Mesothelial cell of epicardium (in vitro differentiated cells): Measurements from ENCODE around the gene RPRD1B. TPM values are rescaled to one million over a fixed set of nuclear protein-coding genes. Genes with fewer than 3 reads are reported as not detected.
"Not testable (repeated sequence)": the region's sequence is repeated elsewhere in the genome, so short reads cannot be mapped to it uniquely, and the experiment has no call there.

ENCODE experiments used
- DNase-seq, 2 experiments: peaks; one replicate each; pipeline ENCODE4 v3.0.0; 2021; ENCODE audit warnings: low spot score in 2 of 2; ENCODE audit not compliant: unreplicated experiment in 2 of 2
- H3K27ac Mint-ChIP-seq: 2 replicates; pipeline ENCODE4 v1.8.0; 2021; ENCODE audit warnings: mixed read lengths
- H3K27me3 Mint-ChIP-seq: 2 replicates; pipeline ENCODE4 v1.8.0; 2021; ENCODE audit warnings: low read depth, mixed read lengths
- H3K36me3 Mint-ChIP-seq: 2 replicates; pipeline ENCODE4 v1.8.0; 2021; ENCODE audit warnings: mixed read lengths
- H3K4me1 Mint-ChIP-seq: 2 replicates; pipeline ENCODE4 v1.8.0; 2021; ENCODE audit warnings: mixed read lengths
- H3K4me3 Mint-ChIP-seq: 2 replicates; pipeline ENCODE4 v1.8.0; 2021; ENCODE audit warnings: mild to moderate bottlenecking, moderate library complexity, mixed read lengths
- H3K9me3 Mint-ChIP-seq: 2 replicates; pipeline ENCODE4 v1.8.0; 2021; ENCODE audit warnings: mixed read lengths
- CTCF ChIP-seq: fragments of 200-600 bp; sonication (generic); IDR thresholded peaks from one replicate; pipeline ENCODE4 v1.5.0; 2021; ENCODE audit warnings: antibody characterized with exemption; ENCODE audit not compliant: unreplicated experiment
- total RNA-seq: library from RNA; stranded (reverse); gene quantifications from 3 replicates; pipeline ENCODE4 v1.2.1, GENCODE V29; 2021

The RPRD1B gene
- total RNA-seq, 1 donor from 2014 or later: 48.4 TPM

- peaks cover 25% of the 10 kb centered on the region for H3K36me3 Mint-ChIP-seq
- no peak overlapping the region for H3K4me3 Mint-ChIP-seq
- no peak for TF ChIP-seq CTCF
- no peaks in the 10 kb centered on the region for H3K9me3 Mint-ChIP-seq
- H3K27me3 Mint-ChIP-seq: no peaks in the 10 kb centered on the region
- no peak for DNase-seq
- H3K27ac Mint-ChIP-seq: peak overlapping the region; percentile 47
- H3K4me1 Mint-ChIP-seq: peaks cover 18% of the 10 kb centered on the region
These were observed 29.1 kb upstream of the RPRD1B start for GRCh38 chr20:38004416-38004815.

GRCh38 chr20:38005903-38006302 is 27.6 kb upstream of the RPRD1B start:
- DNase-seq: no peak
- Mint-ChIP-seq H3K4me3 (no peak overlapping the region), H3K36me3 (peaks cover 20% of the 10 kb centered on the region), H3K4me1 (peaks cover 18% of the 10 kb centered on the region), H3K27me3 (no peaks in the 10 kb centered on the region), H3K27ac (no peak overlapping the region), H3K9me3 (no peaks in the 10 kb centered on the region)
- TF ChIP-seq CTCF: no peak

- no peak overlapping the region for H3K27ac Mint-ChIP-seq
- peaks cover 11% of the 10 kb centered on the region for H3K4me1 Mint-ChIP-seq
- H3K27me3 Mint-ChIP-seq: no peaks in the 10 kb centered on the region
- H3K9me3 Mint-ChIP-seq: no peaks in the 10 kb centered on the region
- no peak for DNase-seq
- H3K4me3 Mint-ChIP-seq: no peak overlapping the region
- H3K36me3 Mint-ChIP-seq: peaks cover 22% of the 10 kb centered on the region
- TF ChIP-seq CTCF: no peak
These were observed 26.0 kb upstream of the RPRD1B start for GRCh38 chr20:38007526-38007925.

GRCh38 chr20:38008233-38008944 is 25.2 kb upstream of the RPRD1B start:
- DNase-seq: no peak
- Mint-ChIP-seq H3K4me1 (peaks cover 10% of the 10 kb centered on the region), H3K36me3 (peaks cover 30% of the 10 kb centered on the region), H3K27me3 (no peaks in the 10 kb centered on the region), H3K4me3 (no peak overlapping the region), H3K27ac (no peak overlapping the region), H3K9me3 (no peaks in the 10 kb centered on the region)
- no peak for TF ChIP-seq CTCF

- DNase-seq, H3K27me3 Mint-ChIP-seq, H3K4me3 Mint-ChIP-seq, H3K27ac Mint-ChIP-seq, H3K9me3 Mint-ChIP-seq, H3K4me1 Mint-ChIP-seq: not testable (repeated sequence)
- peaks cover 34% of the 10 kb centered on the region for H3K36me3 Mint-ChIP-seq
These were observed 24.1 kb upstream of the RPRD1B start for GRCh38 chr20:38009416-38009815.

- Mint-ChIP-seq H3K4me3 (no peak overlapping the region), H3K36me3 (peaks cover 56% of the 10 kb centered on the region)
These were observed 21.9 kb upstream of the RPRD1B start for GRCh38 chr20:38011696-38012095.

More at GRCh38 chr20:38011696-38012095, 21.9 kb upstream of the RPRD1B start:
- no peak for TF ChIP-seq CTCF
- Mint-ChIP-seq H3K4me1 (no peaks in the 10 kb centered on the region), H3K9me3 (peaks cover 11% of the 10 kb centered on the region), H3K27me3 (no peaks in the 10 kb centered on the region), H3K27ac (no peak overlapping the region)
- no peak for DNase-seq
